OCI-LY1 (cell line): ENCODE measurements around the gene CLEC9A.

Source experiments
- H2AFZ ChIP-seq: fragments of 200-600 bp; sonication (generic), shearing (Covaris generic); 2 replicates; pipeline ENCODE4 v1.6.0; 2014; ENCODE audit warnings: antibody characterized with exemption, mild to moderate bottlenecking, low read length
- H3F3A ChIP-seq: fragments of 200-600 bp; sonication (generic), shearing (Covaris generic); 2 replicates; pipeline ENCODE4 v1.6.0; 2014; ENCODE audit warnings: mild to moderate bottlenecking, antibody characterized with exemption, low read length, moderate library complexity; ENCODE audit not compliant: insufficient read depth
- H3K27ac ChIP-seq: fragments of 200-600 bp; sonication (generic); 2 replicates; pipeline ENCODE4 v1.5.1; 2014; ENCODE audit warnings: low read length, mixed run types, mild to moderate bottlenecking, low read depth; ENCODE audit not compliant: poor library complexity, severe bottlenecking
- H3K27me3 ChIP-seq: fragments of 200-600 bp; sonication (generic); 2 replicates; pipeline ENCODE4 v1.6.0; 2014; ENCODE audit warnings: antibody characterized with exemption, mild to moderate bottlenecking, low read length, moderate library complexity; ENCODE audit not compliant: insufficient read depth
- H3K36me3 ChIP-seq: fragments of 200-600 bp; sonication (generic); 2 replicates; pipeline ENCODE4 v1.6.1; 2014; ENCODE audit warnings: mild to moderate bottlenecking, antibody characterized with exemption, low read length, moderate library complexity, mixed read lengths; ENCODE audit not compliant: insufficient read depth
- H3K4me1 ChIP-seq: fragments of 200-600 bp; sonication (generic); 2 replicates; pipeline ENCODE4 v1.5.1; 2014; ENCODE audit warnings: mild to moderate bottlenecking, low read length, moderate library complexity; ENCODE audit not compliant: insufficient read depth, severe bottlenecking
- H3K4me2 ChIP-seq: fragments of 200-600 bp; sonication (generic), shearing (Covaris generic); 2 replicates; pipeline ENCODE4 v1.6.1; 2014; ENCODE audit warnings: low read length
- H3K4me3 ChIP-seq: fragments of 200-600 bp; sonication (generic); 2 replicates; pipeline ENCODE4 v1.5.1; 2014; ENCODE audit warnings: low read length, low read depth, mild to moderate bottlenecking, mixed read lengths; ENCODE audit not compliant: poor library complexity, severe bottlenecking
- H3K79me2 ChIP-seq: fragments of 200-600 bp; shearing (Covaris generic); 2 replicates; pipeline ENCODE4 v1.6.1; 2016; ENCODE audit warnings: mixed run types, low read length, mixed read lengths; ENCODE audit not compliant: insufficient read depth
- H3K9ac ChIP-seq: fragments of 200-600 bp; sonication (generic), shearing (Covaris generic); 2 replicates; pipeline ENCODE4 v1.6.1; 2014; ENCODE audit warnings: mild to moderate bottlenecking, low read length, mixed read lengths
- H3K9me2 ChIP-seq: fragments of 200-600 bp; sonication (generic), shearing (Covaris generic); 2 replicates; pipeline ENCODE4 v1.6.1; 2014; ENCODE audit warnings: low read depth, mild to moderate bottlenecking, low read length, mixed read lengths
- H3K9me3 ChIP-seq: fragments of 200-600 bp; shearing (Covaris generic); 2 replicates; pipeline ENCODE4 v1.6.1; 2014; ENCODE audit warnings: low read length, mixed read lengths
- H4K20me1 ChIP-seq: fragments of 200-600 bp; sonication (generic), shearing (Covaris generic); 2 replicates; pipeline ENCODE4 v1.6.0; 2016; ENCODE audit warnings: mild to moderate bottlenecking, low read length; ENCODE audit not compliant: insufficient read depth
- EZH2 ChIP-seq: fragments of 200-600 bp; sonication (generic), shearing (Covaris generic); IDR thresholded peaks from 2 replicates; pipeline ENCODE4 v1.8.0; 2017; ENCODE audit warnings: borderline replicate concordance, mixed run types, mild to moderate bottlenecking, antibody characterized with exemption, low read length, moderate library complexity, mixed read lengths
- TF ChIP-seq, protein P1 (sequence below): fragments of 200-600 bp; sonication (generic), shearing (Covaris generic); IDR thresholded peaks from 2 replicates; pipeline ENCODE4 v1.5.1; 2017; ENCODE audit warnings: mild to moderate bottlenecking, antibody characterized with exemption, low read length, moderate library complexity, mixed read lengths

Gene CLEC9A

DNA sequence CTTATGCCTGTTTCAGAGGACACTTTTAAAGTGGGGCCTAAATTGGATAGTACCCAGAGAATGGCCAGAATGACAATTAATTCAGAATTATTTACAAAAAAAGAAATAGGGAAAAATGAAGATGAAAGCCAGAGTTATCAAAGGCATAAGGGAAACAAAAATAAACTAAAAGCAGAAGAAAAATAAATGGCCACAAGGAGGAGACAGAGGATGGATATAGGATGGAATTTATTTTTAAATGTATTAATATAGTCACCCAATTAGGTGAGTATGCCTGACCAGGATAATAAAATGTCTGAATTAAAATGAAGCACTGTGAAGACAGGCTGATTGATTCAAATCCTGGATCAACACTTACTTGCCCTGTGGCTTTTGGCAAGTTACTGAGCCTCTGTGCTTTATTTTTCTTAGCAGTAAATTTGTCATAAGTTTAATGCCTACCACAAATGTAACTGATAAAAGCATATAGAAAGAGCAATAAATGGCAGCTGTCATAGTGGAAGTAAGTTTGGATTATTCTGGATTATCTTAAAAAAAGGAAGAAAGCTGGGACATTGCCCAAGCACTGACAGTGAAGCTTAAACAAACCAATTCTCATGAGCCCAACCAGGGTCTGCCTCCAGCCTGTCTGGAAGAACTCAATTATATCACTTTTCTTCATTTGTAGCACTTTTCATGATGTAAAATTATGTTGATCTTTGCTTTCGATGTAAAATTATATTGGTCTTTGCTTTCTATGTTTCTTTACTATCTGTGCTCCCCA lies 3.5 kb downstream of the CLEC9A start:
- Histone ChIP-seq H3K4me1 (no peaks in the 10 kb centered on the region), H3K9me3 (no peaks in the 10 kb centered on the region), H3K79me2 (no peaks in the 10 kb centered on the region), H3K4me2 (no peak overlapping the region), H3K36me3 (no peaks in the 10 kb centered on the region), H4K20me1 (no peaks in the 10 kb centered on the region), H3K27ac (no peak overlapping the region), H3F3A (no peaks in the 10 kb centered on the region), H2AFZ (no peak overlapping the region), H3K9ac (no peak overlapping the region), H3K27me3 (no peaks in the 10 kb centered on the region), H3K9me2 (no peaks in the 10 kb centered on the region), H3K4me3 (no peak overlapping the region)
- no peak for TF ChIP-seq EZH2
- TF ChIP-seq, protein P1, sequence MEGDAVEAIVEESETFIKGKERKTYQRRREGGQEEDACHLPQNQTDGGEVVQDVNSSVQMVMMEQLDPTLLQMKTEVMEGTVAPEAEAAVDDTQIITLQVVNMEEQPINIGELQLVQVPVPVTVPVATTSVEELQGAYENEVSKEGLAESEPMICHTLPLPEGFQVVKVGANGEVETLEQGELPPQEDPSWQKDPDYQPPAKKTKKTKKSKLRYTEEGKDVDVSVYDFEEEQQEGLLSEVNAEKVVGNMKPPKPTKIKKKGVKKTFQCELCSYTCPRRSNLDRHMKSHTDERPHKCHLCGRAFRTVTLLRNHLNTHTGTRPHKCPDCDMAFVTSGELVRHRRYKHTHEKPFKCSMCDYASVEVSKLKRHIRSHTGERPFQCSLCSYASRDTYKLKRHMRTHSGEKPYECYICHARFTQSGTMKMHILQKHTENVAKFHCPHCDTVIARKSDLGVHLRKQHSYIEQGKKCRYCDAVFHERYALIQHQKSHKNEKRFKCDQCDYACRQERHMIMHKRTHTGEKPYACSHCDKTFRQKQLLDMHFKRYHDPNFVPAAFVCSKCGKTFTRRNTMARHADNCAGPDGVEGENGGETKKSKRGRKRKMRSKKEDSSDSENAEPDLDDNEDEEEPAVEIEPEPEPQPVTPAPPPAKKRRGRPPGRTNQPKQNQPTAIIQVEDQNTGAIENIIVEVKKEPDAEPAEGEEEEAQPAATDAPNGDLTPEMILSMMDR, result peak; percentile 60

DNA sequence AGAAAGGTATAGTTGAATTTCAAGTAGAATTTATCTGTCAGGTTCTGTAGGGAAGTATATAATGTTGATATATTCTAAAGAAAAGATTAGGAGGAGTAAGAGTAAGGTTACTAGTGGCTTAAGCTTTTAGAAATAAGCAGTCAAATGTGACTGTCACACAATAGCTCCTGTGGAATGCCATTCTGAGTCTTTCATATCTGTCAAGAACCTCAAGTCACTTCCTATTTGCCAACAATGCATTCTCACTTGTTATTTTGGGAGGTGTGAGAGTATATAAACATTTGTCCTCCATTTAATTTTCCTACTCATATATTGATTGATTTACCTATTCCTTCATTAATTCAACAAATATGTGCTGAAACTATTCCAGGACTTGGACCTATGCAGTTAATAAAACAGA lies 11.7 kb downstream of the CLEC9A start:
- Histone ChIP-seq H3K9me2 (no peaks in the 10 kb centered on the region), H3K27ac (no peak overlapping the region), H2AFZ (no peak overlapping the region), H3K4me3 (no peak overlapping the region), H3K9me3 (no peaks in the 10 kb centered on the region), H3K27me3 (no peaks in the 10 kb centered on the region), H3K36me3 (no peaks in the 10 kb centered on the region), H3K79me2 (no peaks in the 10 kb centered on the region), H3K9ac (no peak overlapping the region), H4K20me1 (no peaks in the 10 kb centered on the region), H3F3A (no peaks in the 10 kb centered on the region), H3K4me1 (no peaks in the 10 kb centered on the region), H3K4me2 (no peak overlapping the region)
- no peak for TF ChIP-seq EZH2
- TF ChIP-seq, protein P1, result no peak

DNA sequence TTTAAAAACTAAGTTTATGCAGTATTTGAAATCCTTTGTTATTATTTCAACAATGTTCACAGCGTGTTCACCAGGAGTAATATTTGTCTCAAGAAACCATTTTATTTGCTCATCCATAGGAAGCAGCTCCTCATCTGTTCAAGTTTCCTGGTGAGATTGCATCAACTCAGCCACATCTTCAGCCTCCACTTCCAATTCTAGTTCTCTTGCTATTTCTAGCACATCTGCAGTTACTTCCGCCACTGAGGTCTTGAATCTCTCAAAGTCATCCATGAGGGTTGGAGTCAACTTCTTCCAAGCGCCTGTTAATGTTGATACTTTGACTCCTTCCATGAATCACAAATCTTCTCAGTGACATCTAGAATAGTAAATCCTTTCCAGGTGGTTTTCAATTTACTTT lies 18.0 kb downstream of the CLEC9A start:
- no peaks in the 10 kb centered on the region for H4K20me1 ChIP-seq
- H3K9me3 ChIP-seq, result no peaks in the 10 kb centered on the region
- no peak overlapping the region for H3K4me2 ChIP-seq
- no peaks in the 10 kb centered on the region for H3K4me1 ChIP-seq
- no peaks in the 10 kb centered on the region for H3K79me2 ChIP-seq
- no peak overlapping the region for H3K27ac ChIP-seq
- H3K9me2 ChIP-seq, result no peaks in the 10 kb centered on the region
- no peaks in the 10 kb centered on the region for H3F3A ChIP-seq
- no peak for TF ChIP-seq EZH2
- TF ChIP-seq, protein P1, result no peak
- H3K4me3 ChIP-seq, result no peak overlapping the region
- 0 out of 2 replicates have a peak, but pooled peaks cover 7% of the 10 kb centered on the region for H3K27me3 ChIP-seq
- no peak overlapping the region for H3K9ac ChIP-seq
- H2AFZ ChIP-seq, result no peak overlapping the region
- no peaks in the 10 kb centered on the region for H3K36me3 ChIP-seq
